LNCAP (cell line): ENCODE measurements around the gene TCEA2.

Experiments used
- CTCF ChIP-seq: fragments of 450-650 bp; IDR thresholded peaks from 2 replicates; pipeline ENCODE4 v1.5.1; 2017; ENCODE audit warnings: mild to moderate bottlenecking

The TCEA2 gene

DNA sequence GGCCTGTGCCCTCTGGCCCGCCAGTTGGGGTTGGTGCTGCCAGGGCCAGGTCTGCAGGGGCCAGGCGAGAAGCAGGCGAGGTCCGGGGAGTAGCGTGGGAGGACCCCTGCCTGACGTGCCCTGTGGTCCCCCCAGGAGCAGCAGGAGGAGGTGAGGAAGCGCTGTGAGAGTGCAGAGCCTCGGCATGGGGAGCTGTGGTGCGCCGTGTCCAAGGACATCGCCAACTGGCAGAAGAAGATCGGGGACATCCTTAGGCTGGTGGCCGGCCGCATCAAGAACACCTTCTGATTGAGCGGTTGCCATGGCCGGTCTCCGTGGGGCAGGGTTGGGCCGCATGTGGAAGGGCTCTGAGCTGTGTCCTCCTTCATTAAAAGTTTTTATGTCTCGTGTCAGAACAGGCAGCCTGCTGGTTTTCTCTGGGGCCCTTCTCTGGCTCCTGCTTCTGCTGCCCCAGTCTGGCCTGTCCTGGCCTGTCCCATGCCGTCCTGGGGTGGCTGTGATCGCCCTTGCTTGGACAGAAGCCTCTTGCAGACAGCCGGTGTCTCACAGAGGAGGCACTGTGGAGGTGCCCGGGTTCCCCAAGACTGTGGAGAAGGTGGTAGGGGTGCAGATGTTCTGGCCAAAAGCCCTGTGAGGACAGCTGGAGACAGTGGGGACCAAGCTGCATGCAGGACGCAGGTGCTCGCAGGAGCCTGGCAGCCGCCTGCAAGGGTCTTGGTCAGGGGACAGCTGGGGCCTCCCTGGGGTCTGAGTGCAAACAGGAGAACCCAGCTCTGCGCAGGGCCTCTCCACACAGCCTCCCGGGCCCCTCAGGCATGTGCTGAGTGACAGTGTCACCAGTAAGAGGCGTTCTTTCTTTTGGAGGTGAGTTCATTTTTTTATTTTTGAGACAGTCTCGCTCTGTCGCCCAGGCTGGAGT lies 30.0 kb upstream of the TCEA2 start:
- no peak for TF ChIP-seq CTCF

- no peak for TF ChIP-seq CTCF
These were observed 29.0 kb upstream of the TCEA2 start for GRCh38 chr20:64033981-64034493.

DNA sequence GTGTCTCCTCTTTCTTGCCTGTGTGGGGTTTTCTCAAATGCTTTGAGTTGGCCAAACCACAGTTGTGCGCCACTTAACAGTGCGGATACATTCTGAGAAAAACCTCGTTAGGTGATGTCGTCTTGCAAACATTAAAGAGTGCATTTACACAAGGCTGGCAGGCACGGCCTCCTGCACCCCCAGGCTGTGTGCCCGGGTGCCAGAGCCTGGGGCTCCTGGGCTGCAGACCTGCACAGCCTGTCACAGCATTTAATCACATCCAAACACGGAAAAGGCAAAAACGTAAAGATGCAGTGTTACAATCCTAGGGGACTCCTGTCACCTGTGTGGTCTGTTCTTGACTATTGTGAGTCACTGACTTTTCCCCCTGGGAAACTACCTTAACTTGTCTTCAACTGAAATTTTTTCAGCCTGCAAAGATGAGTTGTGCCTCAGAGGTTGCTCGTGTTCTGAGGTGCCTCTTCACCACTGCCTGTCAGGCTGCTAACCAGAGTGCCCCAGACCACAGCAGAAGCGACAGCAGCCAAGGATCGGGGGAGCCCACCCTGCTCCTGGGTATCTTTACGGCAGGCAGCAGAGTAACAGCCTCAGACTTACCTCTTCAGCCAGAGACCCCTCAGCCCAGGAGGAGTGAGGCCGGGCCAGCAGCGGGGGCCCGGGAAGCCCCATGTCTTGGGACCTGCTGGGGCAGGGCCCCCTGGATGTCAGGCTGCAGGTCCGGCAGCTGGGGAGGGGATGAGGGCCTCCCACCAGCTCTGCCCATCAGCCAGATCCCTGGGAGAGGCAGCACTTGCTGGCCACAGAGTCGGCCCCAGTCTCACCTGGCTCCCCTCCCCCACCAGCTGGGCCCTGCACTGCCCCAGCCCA lies 27.7 kb upstream of the TCEA2 start:
- TF ChIP-seq CTCF, result no peak

GRCh38 chr20:64035933-64036345 lies 27.1 kb upstream of the TCEA2 start, which contains the start of gene C20orf204:
TSS of gene C20orf204 (plus strand) at chr20:64036182. CDS start at chr20:64036324, 142 bp downstream.
- no peak for TF ChIP-seq CTCF

GRCh38 chr20:64036346-64037198 lies 26.4 kb upstream of the TCEA2 start:
- no peak for TF ChIP-seq CTCF

DNA sequence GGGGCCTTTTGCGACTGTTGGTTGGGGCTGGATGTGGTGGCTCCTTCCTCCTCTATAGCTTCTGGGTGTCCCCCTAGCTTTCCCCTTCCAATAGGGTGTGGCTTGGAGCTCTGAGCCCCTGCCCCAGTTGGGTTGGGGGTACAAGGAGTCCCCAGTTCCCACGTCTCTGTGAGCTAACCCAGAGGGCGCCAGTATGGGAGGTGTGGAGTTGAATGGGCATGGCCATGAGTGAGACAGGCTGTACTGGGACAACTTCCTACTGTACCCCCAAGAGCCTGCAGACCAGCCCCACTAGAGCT lies 25.9 kb upstream of the TCEA2 start:
- TF ChIP-seq CTCF, result no peak
